ENCODE results near the gene DUSP21. TPM values are rescaled to one million over a fixed set of nuclear protein-coding genes. Genes with fewer than 3 reads are reported as not detected.

The DUSP21 gene
- total RNA-seq, 1 experiment from 2014 or later = not detected

DNA sequence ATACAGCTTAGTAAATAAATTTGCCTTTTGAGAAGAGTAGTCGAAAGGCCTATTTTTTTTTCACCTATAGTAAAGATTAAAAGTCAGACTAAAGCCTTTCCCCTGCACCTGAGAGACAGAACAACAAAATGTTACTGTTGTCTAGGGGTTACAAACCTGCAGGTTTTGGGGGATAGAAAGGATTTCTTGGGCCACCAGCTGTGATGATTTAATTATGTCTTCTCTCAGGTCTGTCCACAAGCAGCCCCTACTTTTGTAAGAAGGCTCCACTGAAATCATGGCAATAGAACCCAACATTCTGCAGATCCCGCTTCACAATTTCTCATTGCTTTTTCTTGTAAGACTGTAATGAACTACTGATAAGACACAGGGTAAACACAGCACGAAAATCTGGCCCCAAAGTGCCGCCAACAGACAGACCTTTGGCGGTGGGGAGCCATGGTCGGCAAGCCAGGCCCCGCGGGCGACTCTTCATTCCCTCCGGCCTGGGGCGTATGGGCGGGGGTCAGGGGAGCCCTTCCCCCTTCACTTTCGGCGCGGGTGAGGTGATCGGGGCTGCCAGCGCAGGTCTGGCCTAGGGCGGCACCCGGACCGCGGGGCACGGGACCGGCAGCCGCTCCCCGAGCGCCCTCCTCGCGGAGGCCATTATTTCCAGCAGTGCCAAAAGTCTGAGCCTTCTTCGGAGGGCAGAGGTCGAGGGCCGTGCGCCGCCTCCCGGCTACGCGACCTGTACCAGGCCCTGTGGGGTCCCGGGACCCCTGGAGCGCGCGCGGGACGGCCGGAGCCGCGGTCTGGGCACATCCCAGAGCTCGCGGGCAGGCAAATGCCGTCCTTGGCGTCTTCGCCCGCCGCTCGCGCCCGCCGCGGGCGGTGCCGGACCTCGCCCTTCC is 28.4 kb downstream of the DUSP21 start:
- Histone ChIP-seq H4K20me1 (ENCODE audit: insufficient read depth) (no peaks in the 10 kb centered on the region), H3K36me3 (ENCODE audit: control insufficient read depth in 1 of 2, insufficient read depth in 2 of 2, low read length in 2 of 2) (no peaks in the 10 kb centered on the region), H3K9ac (ENCODE audit: low read length) (peak overlapping the region; percentile 76), H3K79me2 (ENCODE audit: insufficient read depth, low read length) (peaks cover 43% of the 10 kb centered on the region), H2AFZ (ENCODE audit: low read depth, low read length, poor library complexity, severe bottlenecking) (no peak overlapping the region), H3K4me3 (replicated peaks in 1 of 2; ENCODE audit: low read depth in 1 of 2, low read length in 2 of 2) (peak overlapping the region; percentile 64 to 74), H3K9me3 (ENCODE audit: control insufficient read depth in 1 of 2, insufficient read depth in 1 of 2, low read depth in 1 of 2, low read length in 2 of 2) (no peaks in the 10 kb centered on the region), H3K4me1 (ENCODE audit: control insufficient read depth in 1 of 2, insufficient read depth in 2 of 2, low read length in 2 of 2) (peaks cover 2 to 14% of the 10 kb centered on the region in 2 experiments; a peak in 2 of 4 replicates), H3K27ac (ENCODE audit: low read depth, low read length) (peak overlapping the region; percentile 80), H3K27me3 (ENCODE audit: insufficient read depth, low read length) (no peaks in the 10 kb centered on the region), H3K9me2 (ENCODE audit: insufficient read depth) (no peaks in the 10 kb centered on the region), H3K4me2 (ENCODE audit: low read length) (peak overlapping the region; percentile 76)
- intact Hi-C loops (cut with micrococcal nuclease) = loop anchor here (2.0 kb wide), 1 partner anchor 199 kb away; no protein-coding TSS in a partner anchor
- BruUV-seq (replicated peaks) = TSS peak; percentile 77
- CTCF ChIA-PET = interaction anchor here (0.9 to 1.0 kb wide), 2 partner anchors 9 to 198 kb away, joined by 3 to 4 read pairs; no protein-coding TSS in a partner anchor
- RAD21 ChIA-PET (ENCODE audit: low non-redundant PET in 1 of 2, low total read pairs in 2 of 2, uncharacterized antibody in 2 of 2, unreplicated experiment in 2 of 2) = interaction anchor here (0.7 kb wide), 2 partner anchors 315 to 358 kb away, joined by 3 read pairs; no protein-coding TSS in a partner anchor
- peak; percentile 29 for ATAC-seq
- TF ChIP-seq CBX3 (IDR thresholded peaks at IDR 0.05; ENCODE audit: low read depth) = no peak
- peak; percentile 70 for TF ChIP-seq ZFX (IDR thresholded peaks at IDR 0.05)
- POLR2A ChIA-PET = interaction anchor here (0.6 to 0.7 kb wide), 2 partner anchors 198 to 1536 kb away, joined by 3 read pairs; no protein-coding TSS in a partner anchor
- DNase-seq (ENCODE audit: low read depth, low spot score) = no peak

DNA sequence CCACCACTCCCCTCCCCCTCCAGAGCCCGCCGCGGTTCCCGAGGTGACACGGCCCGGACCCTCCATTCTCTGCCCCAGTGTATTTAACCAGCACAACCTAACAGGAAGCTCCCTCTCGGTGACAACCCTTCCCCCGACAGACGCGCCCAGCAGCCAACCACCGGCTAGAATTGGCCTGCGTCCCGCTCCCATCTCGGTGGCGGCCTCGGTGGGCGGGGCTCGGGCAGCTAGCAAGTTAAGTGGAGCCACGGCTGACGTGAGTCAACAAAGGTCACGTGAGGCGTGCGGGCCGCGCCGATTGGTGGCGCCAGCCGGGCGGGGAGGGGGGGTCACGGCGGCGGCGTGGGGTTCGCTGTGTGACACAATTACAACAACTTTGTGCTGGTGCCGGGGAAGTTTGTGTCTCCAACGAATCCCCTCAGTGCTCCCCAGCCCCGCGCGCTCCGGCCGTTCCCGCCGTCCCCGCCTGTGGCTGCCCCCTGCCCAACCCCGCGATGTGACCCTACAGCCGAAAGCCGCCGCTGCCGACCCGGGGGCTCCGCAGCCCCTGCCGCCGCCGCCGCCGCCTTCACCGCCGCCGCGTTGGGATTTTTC is 29.1 kb downstream of the DUSP21 start, which contains the start of gene KDM6A:
TSS of gene KDM6A (plus strand) at position 368 of the 594 bp plus-strand sequence. CDS start 364 bp downstream, outside the sequence.
- Histone ChIP-seq H3K79me2 (ENCODE audit: insufficient read depth, low read length) (peaks cover 50% of the 10 kb centered on the region), H2AFZ (ENCODE audit: low read depth, low read length, poor library complexity, severe bottlenecking) (no peak within 1 kb of the TSS)
- RAD21 ChIA-PET (ENCODE audit: low non-redundant PET in 1 of 2, low total read pairs in 2 of 2, uncharacterized antibody in 2 of 2, unreplicated experiment in 2 of 2) = interaction anchor here (0.7 kb wide), 2 partner anchors 314 to 359 kb away, joined by 3 read pairs; no protein-coding TSS in a partner anchor
- TF ChIP-seq FOSL1 (IDR thresholded peaks at IDR 0.05; ENCODE audit: low read depth) (no peak), ZFX (IDR thresholded peaks at IDR 0.05) (no peak), EZH2phosphoT487 (IDR thresholded peaks at IDR 0.05; ENCODE audit: borderline replicate concordance) (no peak), EZH2 (IDR thresholded peaks at IDR 0.05) (no peak)
- TF ChIP-seq, protein P1, sequence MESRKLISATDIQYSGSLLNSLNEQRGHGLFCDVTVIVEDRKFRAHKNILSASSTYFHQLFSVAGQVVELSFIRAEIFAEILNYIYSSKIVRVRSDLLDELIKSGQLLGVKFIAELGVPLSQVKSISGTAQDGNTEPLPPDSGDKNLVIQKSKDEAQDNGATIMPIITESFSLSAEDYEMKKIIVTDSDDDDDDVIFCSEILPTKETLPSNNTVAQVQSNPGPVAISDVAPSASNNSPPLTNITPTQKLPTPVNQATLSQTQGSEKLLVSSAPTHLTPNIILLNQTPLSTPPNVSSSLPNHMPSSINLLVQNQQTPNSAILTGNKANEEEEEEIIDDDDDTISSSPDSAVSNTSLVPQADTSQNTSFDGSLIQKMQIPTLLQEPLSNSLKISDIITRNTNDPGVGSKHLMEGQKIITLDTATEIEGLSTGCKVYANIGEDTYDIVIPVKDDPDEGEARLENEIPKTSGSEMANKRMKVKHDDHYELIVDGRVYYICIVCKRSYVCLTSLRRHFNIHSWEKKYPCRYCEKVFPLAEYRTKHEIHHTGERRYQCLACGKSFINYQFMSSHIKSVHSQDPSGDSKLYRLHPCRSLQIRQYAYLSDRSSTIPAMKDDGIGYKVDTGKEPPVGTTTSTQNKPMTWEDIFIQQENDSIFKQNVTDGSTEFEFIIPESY (IDR thresholded peaks at IDR 0.05; ENCODE audit: extremely low read depth, insufficient replicate concordance, low read length) = no peak
- TF ChIP-seq, protein P2, sequence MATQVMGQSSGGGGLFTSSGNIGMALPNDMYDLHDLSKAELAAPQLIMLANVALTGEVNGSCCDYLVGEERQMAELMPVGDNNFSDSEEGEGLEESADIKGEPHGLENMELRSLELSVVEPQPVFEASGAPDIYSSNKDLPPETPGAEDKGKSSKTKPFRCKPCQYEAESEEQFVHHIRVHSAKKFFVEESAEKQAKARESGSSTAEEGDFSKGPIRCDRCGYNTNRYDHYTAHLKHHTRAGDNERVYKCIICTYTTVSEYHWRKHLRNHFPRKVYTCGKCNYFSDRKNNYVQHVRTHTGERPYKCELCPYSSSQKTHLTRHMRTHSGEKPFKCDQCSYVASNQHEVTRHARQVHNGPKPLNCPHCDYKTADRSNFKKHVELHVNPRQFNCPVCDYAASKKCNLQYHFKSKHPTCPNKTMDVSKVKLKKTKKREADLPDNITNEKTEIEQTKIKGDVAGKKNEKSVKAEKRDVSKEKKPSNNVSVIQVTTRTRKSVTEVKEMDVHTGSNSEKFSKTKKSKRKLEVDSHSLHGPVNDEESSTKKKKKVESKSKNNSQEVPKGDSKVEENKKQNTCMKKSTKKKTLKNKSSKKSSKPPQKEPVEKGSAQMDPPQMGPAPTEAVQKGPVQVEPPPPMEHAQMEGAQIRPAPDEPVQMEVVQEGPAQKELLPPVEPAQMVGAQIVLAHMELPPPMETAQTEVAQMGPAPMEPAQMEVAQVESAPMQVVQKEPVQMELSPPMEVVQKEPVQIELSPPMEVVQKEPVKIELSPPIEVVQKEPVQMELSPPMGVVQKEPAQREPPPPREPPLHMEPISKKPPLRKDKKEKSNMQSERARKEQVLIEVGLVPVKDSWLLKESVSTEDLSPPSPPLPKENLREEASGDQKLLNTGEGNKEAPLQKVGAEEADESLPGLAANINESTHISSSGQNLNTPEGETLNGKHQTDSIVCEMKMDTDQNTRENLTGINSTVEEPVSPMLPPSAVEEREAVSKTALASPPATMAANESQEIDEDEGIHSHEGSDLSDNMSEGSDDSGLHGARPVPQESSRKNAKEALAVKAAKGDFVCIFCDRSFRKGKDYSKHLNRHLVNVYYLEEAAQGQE (IDR thresholded peaks at IDR 0.05; ENCODE audit: low read depth) = no peak

More for the DNA sequence above, 29.1 kb downstream of the DUSP21 start, which contains the start of gene KDM6A:
- Histone ChIP-seq H3K9ac (ENCODE audit: low read length) (peak within 1 kb of the TSS; percentile 84), H3K4me1 (ENCODE audit: control insufficient read depth in 1 of 2, insufficient read depth in 2 of 2, low read length in 2 of 2) (peaks cover 2 to 14% of the 10 kb centered on the region in 2 experiments; a peak in 2 of 4 replicates), H3K9me3 (ENCODE audit: control insufficient read depth in 1 of 2, insufficient read depth in 1 of 2, low read depth in 1 of 2, low read length in 2 of 2) (no peaks in the 10 kb centered on the region), H3K27ac (ENCODE audit: low read depth, low read length) (peak within 1 kb of the TSS; percentile 84), H3K36me3 (ENCODE audit: control insufficient read depth in 1 of 2, insufficient read depth in 2 of 2, low read length in 2 of 2) (no peaks in the 10 kb centered on the region), H3K4me2 (ENCODE audit: low read length) (peak within 1 kb of the TSS; percentile 82), H4K20me1 (ENCODE audit: insufficient read depth) (no peaks in the 10 kb centered on the region), H3K4me3 (replicated peaks in 1 of 2; ENCODE audit: low read depth in 1 of 2, low read length in 2 of 2) (peak within 1 kb of the TSS; percentile 72 to 74), H3K27me3 (ENCODE audit: insufficient read depth, low read length) (no peaks in the 10 kb centered on the region), H3K9me2 (ENCODE audit: insufficient read depth) (no peaks in the 10 kb centered on the region)
- ATAC-seq (peak; percentile 89), DNase-seq (ENCODE audit: low read depth, low spot score) (peak; percentile 83)
- intact Hi-C loops (cut with micrococcal nuclease) = loop anchor here (2.0 kb wide), 1 partner anchor 198 kb away; no protein-coding TSS in a partner anchor
- CTCF ChIA-PET = interaction anchor here (0.9 to 1.0 kb wide), 2 partner anchors 10 to 198 kb away, joined by 3 to 4 read pairs; no protein-coding TSS in a partner anchor
- POLR2A ChIA-PET = interaction anchor here (0.6 kb wide), 1 partner anchor 197 kb away, joined by 3 read pairs; no protein-coding TSS in a partner anchor
- no TSS peak for BruUV-seq (replicated peaks)

Measured in HCT116 (cell line).